MM.1S (cell line): ENCODE measurements around the gene NKX2-2.

Experiments
- EZH2 ChIP-seq: fragments of 300-600 bp; sonication (generic); optimal IDR thresholded peaks from 2 replicates; pipeline ENCODE3; 2017; ENCODE audit warnings: low read depth, mild to moderate bottlenecking, antibody characterized with exemption, low read length, mixed read lengths
- TF ChIP-seq, protein P1 (sequence below): fragments of 300-600 bp; sonication (generic); IDR thresholded peaks from 2 replicates; pipeline ENCODE4 v1.5.1; 2016; ENCODE audit warnings: antibody characterized with exemption, low read length, mixed read lengths

DNA sequence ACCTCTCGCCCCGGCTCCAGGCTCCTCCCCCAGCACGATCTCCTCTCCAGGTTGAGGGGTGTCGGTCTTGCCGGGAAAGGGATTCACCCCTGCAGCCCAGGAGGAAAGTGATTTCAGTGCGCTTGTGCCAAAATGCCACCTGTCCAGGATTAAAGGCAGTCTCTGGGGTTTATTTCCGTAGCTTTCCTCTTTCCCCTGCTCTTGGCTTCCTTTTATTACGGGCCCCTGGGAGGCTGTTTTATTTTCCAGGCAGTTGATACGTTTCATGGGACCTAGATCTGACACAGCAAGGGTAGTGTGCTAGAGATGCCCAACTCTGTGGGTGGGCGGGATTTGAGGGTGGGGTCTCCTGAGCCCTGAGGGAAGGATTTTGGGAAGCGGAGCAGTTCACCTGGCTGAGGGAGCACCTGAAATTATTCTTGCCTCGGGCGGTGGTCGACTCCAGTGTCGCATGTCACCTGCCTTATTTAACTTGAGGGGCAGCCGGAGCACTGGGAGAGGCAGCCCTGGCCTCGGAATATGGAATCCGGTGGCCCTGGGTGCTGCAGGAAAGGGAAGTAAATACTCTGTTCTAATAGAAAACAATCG is 9.5 kb upstream of the NKX2-2 start:
- TF ChIP-seq, protein P1, sequence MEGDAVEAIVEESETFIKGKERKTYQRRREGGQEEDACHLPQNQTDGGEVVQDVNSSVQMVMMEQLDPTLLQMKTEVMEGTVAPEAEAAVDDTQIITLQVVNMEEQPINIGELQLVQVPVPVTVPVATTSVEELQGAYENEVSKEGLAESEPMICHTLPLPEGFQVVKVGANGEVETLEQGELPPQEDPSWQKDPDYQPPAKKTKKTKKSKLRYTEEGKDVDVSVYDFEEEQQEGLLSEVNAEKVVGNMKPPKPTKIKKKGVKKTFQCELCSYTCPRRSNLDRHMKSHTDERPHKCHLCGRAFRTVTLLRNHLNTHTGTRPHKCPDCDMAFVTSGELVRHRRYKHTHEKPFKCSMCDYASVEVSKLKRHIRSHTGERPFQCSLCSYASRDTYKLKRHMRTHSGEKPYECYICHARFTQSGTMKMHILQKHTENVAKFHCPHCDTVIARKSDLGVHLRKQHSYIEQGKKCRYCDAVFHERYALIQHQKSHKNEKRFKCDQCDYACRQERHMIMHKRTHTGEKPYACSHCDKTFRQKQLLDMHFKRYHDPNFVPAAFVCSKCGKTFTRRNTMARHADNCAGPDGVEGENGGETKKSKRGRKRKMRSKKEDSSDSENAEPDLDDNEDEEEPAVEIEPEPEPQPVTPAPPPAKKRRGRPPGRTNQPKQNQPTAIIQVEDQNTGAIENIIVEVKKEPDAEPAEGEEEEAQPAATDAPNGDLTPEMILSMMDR = no peak
- no peak for TF ChIP-seq EZH2
